Upper lobe of right lung (tissue), 1 donor: ENCODE measurements around the gene MPPED1. TPM values are rescaled to one million over a fixed set of nuclear protein-coding genes. Genes with fewer than 3 reads are reported as not detected.

Experiments
- ATAC-seq: fragments of 200-7000 bp; cut with Tn5 transposase; one replicate; pipeline ENCODE4 v1.9.1; 2020; ENCODE audit warnings: mild to moderate bottlenecking, moderate library complexity
- DNase-seq: peaks from one replicate; pipeline ENCODE4 v3.0.0-alpha.2; 2020
- H3K27ac ChIP-seq: fragments of 200-600 bp; one replicate; pipeline ENCODE4 v1.8.0; 2022
- H3K27me3 ChIP-seq: fragments of 200-600 bp; one replicate; pipeline ENCODE4 v1.8.0; 2022; ENCODE audit warnings: mild to moderate bottlenecking
- H3K36me3 ChIP-seq: fragments of 200-600 bp; one replicate; pipeline ENCODE4 v1.8.0; 2022
- H3K4me1 ChIP-seq: fragments of 200-600 bp; one replicate; pipeline ENCODE4 v1.8.0; 2022
- H3K4me3 ChIP-seq: fragments of 200-600 bp; one replicate; pipeline ENCODE4 v1.8.0; 2022; ENCODE audit warnings: mild to moderate bottlenecking
- H3K9me3 ChIP-seq: fragments of 200-600 bp; one replicate; pipeline ENCODE4 v1.8.0; 2022
- intact Hi-C: fragments of 100-400 bp; cut with DNase I; formaldehyde crosslinking; loops from one replicate; pipeline ENCODE4 v1.11.0; 2022
- total RNA-seq: library from RNA; stranded (reverse); fragmentation: NEBNext Ultra II Directional; extraction: Animal tissue kit (Norgen Biotek cat#: 25700); gene quantifications from one replicate; pipeline ENCODE4 v1.2.1, GENCODE V29; 2021
- TF ChIP-seq, protein P1 (sequence below): fragments of 200-600 bp; IDR thresholded peaks from one replicate; pipeline ENCODE4 v1.8.0; 2022; ENCODE audit warnings: antibody characterized with exemption
- donor health status: DM: no; HTN: yes; CAD: no; lungs with severe emphysema.

The MPPED1 gene
- total RNA-seq, 1 donor from 2014 or later = not detected

DNA sequence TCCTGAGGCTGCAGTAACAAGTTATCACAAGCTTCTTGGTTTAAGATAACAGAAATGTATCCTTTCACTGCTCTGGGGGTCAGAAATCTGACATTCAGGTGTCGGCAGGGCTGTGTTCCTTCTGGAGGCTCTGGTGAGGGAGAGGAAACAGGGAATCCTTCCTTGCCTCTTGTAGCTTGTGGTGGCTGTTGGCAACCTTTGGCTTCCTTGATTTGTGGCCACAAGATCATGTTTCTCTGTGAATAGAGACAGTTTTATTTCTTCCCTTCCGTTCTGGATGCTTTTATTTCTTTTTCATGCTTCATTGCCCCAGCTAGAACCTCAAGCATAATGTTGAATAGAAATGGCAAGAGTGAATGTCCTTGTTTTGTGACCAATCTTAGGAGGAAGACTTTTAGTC lies 44.0 kb downstream of the MPPED1 start:
- Histone ChIP-seq H3K27ac (no peak overlapping the region), H3K27me3 (peaks cover 7% of the 10 kb centered on the region), H3K9me3 (no peaks in the 10 kb centered on the region), H3K4me1 (no peaks in the 10 kb centered on the region), H3K36me3 (no peaks in the 10 kb centered on the region), H3K4me3 (no peak overlapping the region)
- intact Hi-C loops = no loop called here
- TF ChIP-seq, protein P1, sequence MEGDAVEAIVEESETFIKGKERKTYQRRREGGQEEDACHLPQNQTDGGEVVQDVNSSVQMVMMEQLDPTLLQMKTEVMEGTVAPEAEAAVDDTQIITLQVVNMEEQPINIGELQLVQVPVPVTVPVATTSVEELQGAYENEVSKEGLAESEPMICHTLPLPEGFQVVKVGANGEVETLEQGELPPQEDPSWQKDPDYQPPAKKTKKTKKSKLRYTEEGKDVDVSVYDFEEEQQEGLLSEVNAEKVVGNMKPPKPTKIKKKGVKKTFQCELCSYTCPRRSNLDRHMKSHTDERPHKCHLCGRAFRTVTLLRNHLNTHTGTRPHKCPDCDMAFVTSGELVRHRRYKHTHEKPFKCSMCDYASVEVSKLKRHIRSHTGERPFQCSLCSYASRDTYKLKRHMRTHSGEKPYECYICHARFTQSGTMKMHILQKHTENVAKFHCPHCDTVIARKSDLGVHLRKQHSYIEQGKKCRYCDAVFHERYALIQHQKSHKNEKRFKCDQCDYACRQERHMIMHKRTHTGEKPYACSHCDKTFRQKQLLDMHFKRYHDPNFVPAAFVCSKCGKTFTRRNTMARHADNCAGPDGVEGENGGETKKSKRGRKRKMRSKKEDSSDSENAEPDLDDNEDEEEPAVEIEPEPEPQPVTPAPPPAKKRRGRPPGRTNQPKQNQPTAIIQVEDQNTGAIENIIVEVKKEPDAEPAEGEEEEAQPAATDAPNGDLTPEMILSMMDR = no peak
- DNase-seq (no peak), ATAC-seq (no peak)

DNA sequence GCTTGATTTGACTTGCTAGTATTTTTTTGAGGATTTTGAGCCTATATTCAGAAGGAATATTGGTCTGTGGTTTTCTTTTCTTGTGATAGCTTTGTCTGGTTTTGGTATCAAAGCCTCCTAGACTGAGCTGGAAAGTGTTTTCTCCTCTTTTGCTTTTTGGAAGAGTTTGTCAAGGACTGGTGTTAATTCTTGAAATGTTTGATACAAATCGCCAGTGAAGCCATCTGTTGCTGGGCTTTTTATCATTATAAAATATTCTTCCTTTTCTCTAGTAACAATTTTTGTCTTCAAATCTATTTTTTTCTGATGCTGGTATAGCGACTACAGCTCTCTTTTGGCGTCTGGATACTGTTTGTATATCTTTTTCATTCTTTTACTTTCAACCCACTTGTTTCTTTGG lies 45.2 kb downstream of the MPPED1 start:
- no peak for ATAC-seq
- no peaks in the 10 kb centered on the region for H3K27me3 ChIP-seq

DNA sequence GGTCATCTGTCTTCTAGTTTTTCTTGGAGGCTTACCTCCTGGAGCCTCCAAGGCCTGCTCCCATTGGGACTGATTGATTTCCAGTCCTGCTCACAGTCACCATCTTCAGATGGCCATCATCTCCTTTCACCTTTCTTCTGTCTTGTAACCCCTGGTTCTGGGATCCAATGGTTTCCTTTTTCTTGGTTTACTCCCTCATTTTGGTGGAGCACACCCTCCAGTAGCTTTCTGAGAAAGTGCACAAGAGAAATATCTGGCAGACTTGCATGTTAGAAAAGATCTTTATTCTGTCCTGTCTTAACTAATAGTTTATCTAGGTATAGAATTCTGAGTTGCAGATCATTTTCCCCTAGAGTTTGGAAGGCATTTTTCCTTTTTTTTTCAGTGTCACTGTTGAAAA lies 50.9 kb downstream of the MPPED1 start:
- H3K4me3 ChIP-seq = no peak overlapping the region
- no peaks in the 10 kb centered on the region for H3K4me1 ChIP-seq
- H3K36me3 ChIP-seq = no peaks in the 10 kb centered on the region
- intact Hi-C loops = no loop called here
- DNase-seq (no peak), ATAC-seq (no peak)
- TF ChIP-seq, protein P1 = no peak
- H3K27me3 ChIP-seq = peaks cover 25% of the 10 kb centered on the region
- H3K9me3 ChIP-seq = no peaks in the 10 kb centered on the region
- no peak overlapping the region for H3K27ac ChIP-seq

More for the DNA sequence above, 45.2 kb downstream of the MPPED1 start:
- no peaks in the 10 kb centered on the region for H3K9me3 ChIP-seq
- TF ChIP-seq, protein P1 = no peak
- intact Hi-C loops = no loop called here
- H3K27ac ChIP-seq = no peak overlapping the region
- H3K36me3 ChIP-seq = no peaks in the 10 kb centered on the region
- no peak for DNase-seq
- H3K4me3 ChIP-seq = no peak overlapping the region
- H3K4me1 ChIP-seq = no peaks in the 10 kb centered on the region

GRCh38 chr22:43464809-43465208 lies 53.0 kb downstream of the MPPED1 start:
- ATAC-seq (no peak), DNase-seq (no peak)
- TF ChIP-seq, protein P1 = no peak
- H3K27me3 ChIP-seq = peaks cover 40% of the 10 kb centered on the region
- no peaks in the 10 kb centered on the region for H3K36me3 ChIP-seq
- no peaks in the 10 kb centered on the region for H3K4me1 ChIP-seq
- H3K9me3 ChIP-seq = no peaks in the 10 kb centered on the region
- intact Hi-C loops = no loop called here
- H3K27ac ChIP-seq = no peak overlapping the region
- H3K4me3 ChIP-seq = no peak overlapping the region

DNA sequence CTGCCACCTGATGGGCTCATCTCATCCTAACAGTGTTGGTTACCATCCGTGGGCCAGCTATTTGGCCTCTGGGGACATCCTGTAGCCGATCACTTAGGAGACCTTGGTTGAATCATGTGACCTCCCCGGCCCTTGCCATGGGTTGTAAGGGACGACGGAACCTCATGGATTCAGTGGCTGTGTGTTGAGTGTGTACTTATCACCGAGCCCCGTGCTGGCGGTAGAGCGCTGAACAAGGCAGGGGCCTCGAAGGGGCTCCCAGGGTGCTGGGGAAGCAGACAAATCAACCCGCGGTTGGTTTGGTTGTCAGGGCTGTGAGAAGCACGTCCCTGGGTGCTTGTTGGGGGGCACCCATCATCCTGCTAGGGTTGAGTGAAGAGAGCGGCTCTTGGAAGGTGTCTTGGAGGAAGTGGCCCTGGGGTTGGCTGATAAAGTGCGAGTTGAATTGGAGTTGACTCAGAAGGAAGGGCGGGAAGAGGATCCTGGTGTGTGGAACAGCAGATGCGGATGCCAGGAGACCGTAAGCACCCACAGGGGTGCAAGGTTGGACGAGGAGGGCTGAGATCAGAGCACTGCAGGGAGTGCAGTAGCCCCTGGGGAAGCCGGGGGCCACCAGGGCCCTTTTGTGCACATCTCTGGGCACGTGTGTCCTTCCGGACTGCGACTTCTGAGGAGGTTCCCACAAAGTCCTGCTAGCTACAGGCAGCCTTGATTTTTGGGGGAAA lies 53.6 kb downstream of the MPPED1 start:
- Histone ChIP-seq H3K4me1 (no peaks in the 10 kb centered on the region), H3K4me3 (no peak overlapping the region), H3K9me3 (no peaks in the 10 kb centered on the region), H3K27ac (no peak overlapping the region), H3K36me3 (no peaks in the 10 kb centered on the region), H3K27me3 (peaks cover 40% of the 10 kb centered on the region)
- TF ChIP-seq, protein P1 = no peak
- DNase-seq (peak; percentile 47), ATAC-seq (no peak)
- intact Hi-C loops = no loop called here

DNA sequence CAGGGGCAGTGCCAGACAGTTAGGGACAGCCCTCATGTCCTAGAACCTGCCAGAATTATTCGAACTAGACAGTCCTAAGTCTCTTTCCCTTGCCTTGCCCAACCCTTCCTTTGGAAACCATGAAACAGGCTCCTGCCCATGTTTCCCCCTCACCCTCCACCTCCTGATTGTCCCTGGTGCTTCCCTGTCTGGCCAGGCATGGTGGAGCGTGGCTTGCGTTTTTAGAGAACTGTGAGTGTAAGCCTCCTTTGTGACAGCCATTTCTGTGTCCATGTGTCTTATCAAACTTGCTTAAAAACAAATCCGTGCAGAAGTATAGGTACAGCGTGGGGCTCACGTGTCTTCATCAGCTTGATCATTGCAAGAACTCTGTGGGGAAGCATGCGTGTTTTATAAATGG lies 54.9 kb downstream of the MPPED1 start:
- Histone ChIP-seq H3K27ac (no peak overlapping the region), H3K9me3 (no peaks in the 10 kb centered on the region), H3K36me3 (no peaks in the 10 kb centered on the region), H3K4me3 (no peak overlapping the region), H3K4me1 (no peaks in the 10 kb centered on the region), H3K27me3 (peaks cover 40% of the 10 kb centered on the region)
- DNase-seq = peak; percentile 22
- no peak for ATAC-seq
- TF ChIP-seq, protein P1 = no peak
- intact Hi-C loops = no loop called here
